ENCODE data around the gene ABCB1. TPM values are rescaled to one million over a fixed set of nuclear protein-coding genes. Genes with fewer than 3 reads are reported as not detected.
"Not testable (repeated sequence)": the region's sequence is repeated elsewhere in the genome, so short reads cannot be mapped to it uniquely, and the experiment has no call there.

The ABCB1 gene
- total RNA-seq, 2 experiments from 2014 or later = 2.7 to 2.8 TPM

DNA sequence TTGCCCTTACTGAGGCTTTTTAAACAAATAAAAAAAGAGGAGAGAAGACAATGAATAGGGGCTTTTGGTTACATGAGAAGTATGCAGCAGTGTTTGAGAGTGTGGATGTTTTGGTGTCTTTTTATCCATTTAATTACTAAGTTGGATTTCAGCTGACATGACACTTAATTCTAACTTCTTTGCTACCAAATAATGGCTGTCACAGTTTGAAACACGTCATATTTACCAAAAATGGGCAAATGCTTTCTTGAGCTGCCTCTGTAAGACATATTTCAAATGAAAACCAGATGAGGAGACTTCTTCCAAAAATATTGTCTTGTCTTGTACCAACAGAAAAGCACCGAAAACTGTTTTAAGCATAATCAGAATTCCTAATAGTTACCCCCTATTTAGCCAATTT lies 129.2 kb downstream of the ABCB1 start:
- Mint-ChIP-seq H3K36me3 (ENCODE audit: low read depth) (no peaks in the 10 kb centered on the region), H3K4me3 (no peak overlapping the region), H3K4me1 (peaks cover 11% of the 10 kb centered on the region), H3K27ac (no peak overlapping the region), H3K9me3 (no peaks in the 10 kb centered on the region), H3K27me3 (peaks cover 47% of the 10 kb centered on the region)
- no peak for DNase-seq
- POLR2A ChIA-PET = no interaction called here
- CTCF ChIA-PET = no interaction called here

DNA sequence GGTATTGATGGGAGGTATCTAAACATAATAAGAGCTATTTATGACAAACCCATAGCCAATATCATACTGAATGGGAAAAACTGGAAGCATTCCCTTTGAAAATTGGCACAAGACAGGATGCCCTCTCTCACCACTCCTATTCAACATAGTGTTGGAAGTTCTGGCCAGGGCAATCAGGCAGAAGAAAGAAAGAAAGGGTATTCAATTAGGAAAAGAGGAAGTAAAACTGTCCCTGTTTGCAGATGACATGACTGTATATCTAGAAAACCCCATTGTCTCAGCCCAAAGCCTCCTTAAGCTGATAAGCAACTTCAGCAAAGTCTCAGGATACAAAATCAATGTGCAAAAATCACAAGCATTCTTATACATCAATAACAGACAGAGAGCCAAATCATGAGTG lies 131.5 kb downstream of the ABCB1 start:
- H3K27ac Mint-ChIP-seq; H3K4me3 Mint-ChIP-seq; H3K36me3 Mint-ChIP-seq (ENCODE audit: low read depth); H3K4me1 Mint-ChIP-seq; H3K9me3 Mint-ChIP-seq; DNase-seq; CTCF ChIA-PET; POLR2A ChIA-PET: not testable (repeated sequence)
- peaks cover 32% of the 10 kb centered on the region for H3K27me3 Mint-ChIP-seq

DNA sequence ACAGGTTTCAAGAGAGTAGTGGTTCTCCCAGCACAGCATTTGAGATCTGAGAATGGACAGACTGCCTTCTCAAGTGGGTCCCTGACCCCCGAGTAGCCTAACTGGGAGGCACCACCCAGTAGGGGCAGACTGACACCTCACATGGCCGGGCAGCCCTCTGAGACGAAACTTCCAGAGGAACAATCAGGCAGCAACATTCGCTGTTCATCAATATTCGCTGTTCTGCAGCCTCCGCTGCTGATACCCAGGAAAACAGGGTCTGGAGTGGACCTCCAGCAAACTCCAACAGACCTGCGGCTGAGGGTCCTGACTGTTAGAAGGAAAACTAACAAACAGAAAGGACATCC lies 135.2 kb downstream of the ABCB1 start:
- POLR2A ChIA-PET; H3K4me3 Mint-ChIP-seq; DNase-seq; H3K4me1 Mint-ChIP-seq; CTCF ChIA-PET; H3K27ac Mint-ChIP-seq; H3K36me3 Mint-ChIP-seq (ENCODE audit: low read depth); H3K9me3 Mint-ChIP-seq: not testable (repeated sequence)
- peaks cover 15% of the 10 kb centered on the region for H3K27me3 Mint-ChIP-seq

GRCh38 chr7:87464830-87465533 lies 135.7 kb downstream of the ABCB1 start:
- H3K27ac Mint-ChIP-seq; H3K4me1 Mint-ChIP-seq; H3K36me3 Mint-ChIP-seq (ENCODE audit: low read depth); CTCF ChIA-PET; POLR2A ChIA-PET; H3K9me3 Mint-ChIP-seq; DNase-seq; H3K4me3 Mint-ChIP-seq: not testable (repeated sequence)
- peaks cover 15% of the 10 kb centered on the region for H3K27me3 Mint-ChIP-seq

GRCh38 chr7:87463982-87464381 lies 136.7 kb downstream of the ABCB1 start:
- peaks cover 15% of the 10 kb centered on the region for H3K27me3 Mint-ChIP-seq
- no peak for DNase-seq
- H3K27ac Mint-ChIP-seq = no peak overlapping the region
- H3K4me3 Mint-ChIP-seq = no peak overlapping the region
- ChIA-PET CTCF (no interaction called here), POLR2A (no interaction called here)
- H3K4me1 Mint-ChIP-seq = no peaks in the 10 kb centered on the region
- H3K9me3 Mint-ChIP-seq = no peaks in the 10 kb centered on the region
- H3K36me3 Mint-ChIP-seq (ENCODE audit: low read depth) = no peaks in the 10 kb centered on the region

GRCh38 chr7:87460444-87460843 lies 140.2 kb downstream of the ABCB1 start:
- H3K9me3 Mint-ChIP-seq; CTCF ChIA-PET; H3K36me3 Mint-ChIP-seq (ENCODE audit: low read depth); H3K4me1 Mint-ChIP-seq; H3K4me3 Mint-ChIP-seq; H3K27ac Mint-ChIP-seq; POLR2A ChIA-PET; DNase-seq; H3K27me3 Mint-ChIP-seq: not testable (repeated sequence)

- Mint-ChIP-seq H3K36me3 (ENCODE audit: low read depth) (no peaks in the 10 kb centered on the region), H3K9me3 (no peaks in the 10 kb centered on the region), H3K27ac (no peak overlapping the region), H3K4me3 (no peak overlapping the region), H3K4me1 (no peaks in the 10 kb centered on the region), H3K27me3 (peaks cover 4% of the 10 kb centered on the region)
- ChIA-PET POLR2A (no interaction called here), CTCF (no interaction called here)
- no peak for DNase-seq
These were observed 140.7 kb downstream of the ABCB1 start for GRCh38 chr7:87459941-87460340.

GRCh38 chr7:87458148-87458547 lies 142.5 kb downstream of the ABCB1 start:
- CTCF ChIA-PET = no interaction called here

DNA sequence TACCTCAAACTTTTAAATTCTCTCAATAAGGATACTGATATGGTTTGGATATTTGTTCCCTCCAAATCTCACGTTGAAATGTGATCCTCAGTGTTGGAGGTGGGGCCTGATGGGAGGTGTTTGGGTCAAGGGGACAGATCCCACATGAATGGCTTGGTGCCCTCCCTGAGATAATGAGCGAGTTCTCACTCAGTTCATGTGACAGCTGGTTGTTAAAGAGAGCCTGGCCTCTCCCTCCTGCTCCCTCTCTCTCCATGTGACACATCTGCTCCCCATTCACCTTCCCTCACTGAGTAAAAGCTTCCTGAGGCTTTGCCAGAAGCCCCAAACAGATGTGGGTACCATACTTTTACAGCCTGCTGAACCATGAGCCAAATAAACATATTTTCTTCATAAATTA lies 144.4 kb downstream of the ABCB1 start:
- no peaks in the 10 kb centered on the region for H3K36me3 Mint-ChIP-seq (ENCODE audit: low read depth)
- no peaks in the 10 kb centered on the region for H3K9me3 Mint-ChIP-seq
- CTCF ChIA-PET = no interaction called here
- H3K4me3 Mint-ChIP-seq = no peak overlapping the region
- DNase-seq = no peak
- no peak overlapping the region for H3K27ac Mint-ChIP-seq
- H3K4me1 Mint-ChIP-seq = no peaks in the 10 kb centered on the region
- peaks cover 8% of the 10 kb centered on the region for H3K27me3 Mint-ChIP-seq
- POLR2A ChIA-PET = no interaction called here

More at GRCh38 chr7:87458148-87458547, 142.5 kb downstream of the ABCB1 start:
- H3K9me3 Mint-ChIP-seq = no peaks in the 10 kb centered on the region
- H3K36me3 Mint-ChIP-seq (ENCODE audit: low read depth) = no peaks in the 10 kb centered on the region
- no peaks in the 10 kb centered on the region for H3K4me1 Mint-ChIP-seq
- no peak overlapping the region for H3K27ac Mint-ChIP-seq
- no peak for DNase-seq
- H3K4me3 Mint-ChIP-seq = no peak overlapping the region
- H3K27me3 Mint-ChIP-seq = peaks cover 2% of the 10 kb centered on the region
- POLR2A ChIA-PET = no interaction called here

Other genes starting within 250 kb of the ABCB1 start
- not detected for gene ABCB4, start 125.2 kb downstream of the ABCB1 start, total RNA-seq
- under 1 TPM; 0.52 to 0.54 TPM for gene RUNDC3B, start 27.5 kb upstream of the ABCB1 start, total RNA-seq

Data from activated CD4-positive, alpha-beta T cell treated with anti-CD3 and anti-CD28 coated beads, Interleukin-2, amount 10 ng/mL, durations not matched to agents 7 days and 5 days (primary cell).